ENCODE measurements around the gene PARP11. TPM values are rescaled to one million over a fixed set of nuclear protein-coding genes. Genes with fewer than 3 reads are reported as not detected.

The PARP11 gene
- total RNA-seq, 1 donor from 2014 or later: 16.7 TPM

- no peak overlapping the region for H3K4me3 Mint-ChIP-seq
- no peaks in the 10 kb centered on the region for H3K9me3 Mint-ChIP-seq
- peaks cover 7% of the 10 kb centered on the region for H3K36me3 Mint-ChIP-seq
Observed at GRCh38 chr12:3795492-3796133, 77.6 kb downstream of the PARP11 start.

GRCh38 chr12:3795066-3795465 is 78.1 kb downstream of the PARP11 start:
- no peak for DNase-seq (ENCODE audit: low spot score in 2 of 2, unreplicated experiment in 2 of 2)
- H3K4me1 Mint-ChIP-seq: peaks cover 9% of the 10 kb centered on the region
- no peak overlapping the region for H3K27ac Mint-ChIP-seq
- H3K27me3 Mint-ChIP-seq (ENCODE audit: low read depth): no peaks in the 10 kb centered on the region
- H3K4me3 Mint-ChIP-seq: no peak overlapping the region
- H3K36me3 Mint-ChIP-seq: peaks cover 7% of the 10 kb centered on the region
- no peak for TF ChIP-seq CTCF (IDR thresholded peaks at IDR 0.05; ENCODE audit: unreplicated experiment)
- H3K9me3 Mint-ChIP-seq: no peaks in the 10 kb centered on the region

More at GRCh38 chr12:3795492-3796133, 77.6 kb downstream of the PARP11 start:
- no peak for DNase-seq (ENCODE audit: low spot score in 2 of 2, unreplicated experiment in 2 of 2)
- H3K27me3 Mint-ChIP-seq (ENCODE audit: low read depth): no peaks in the 10 kb centered on the region
- TF ChIP-seq CTCF (IDR thresholded peaks at IDR 0.05; ENCODE audit: unreplicated experiment): no peak
- H3K27ac Mint-ChIP-seq: no peak overlapping the region
- H3K4me1 Mint-ChIP-seq: peaks cover 9% of the 10 kb centered on the region

GRCh38 chr12:3792623-3793288 is 80.4 kb downstream of the PARP11 start:
- TF ChIP-seq CTCF (IDR thresholded peaks at IDR 0.05; ENCODE audit: unreplicated experiment): no peak
- Mint-ChIP-seq H3K9me3 (no peaks in the 10 kb centered on the region), H3K4me1 (peaks cover 9% of the 10 kb centered on the region), H3K27ac (no peak overlapping the region), H3K4me3 (no peak overlapping the region), H3K27me3 (ENCODE audit: low read depth) (no peaks in the 10 kb centered on the region), H3K36me3 (peaks cover 6% of the 10 kb centered on the region)
- no peak for DNase-seq (ENCODE audit: low spot score in 2 of 2, unreplicated experiment in 2 of 2)

- H3K4me3 Mint-ChIP-seq: no peak overlapping the region
- DNase-seq (ENCODE audit: low spot score in 2 of 2, unreplicated experiment in 2 of 2): no peak
- no peaks in the 10 kb centered on the region for H3K36me3 Mint-ChIP-seq
- peak overlapping the region; percentile 51 for H3K27ac Mint-ChIP-seq
- peaks cover 14% of the 10 kb centered on the region for H3K9me3 Mint-ChIP-seq
- no peaks in the 10 kb centered on the region for H3K27me3 Mint-ChIP-seq (ENCODE audit: low read depth)
- peaks cover 9% of the 10 kb centered on the region for H3K4me1 Mint-ChIP-seq
- no peak for TF ChIP-seq CTCF (IDR thresholded peaks at IDR 0.05; ENCODE audit: unreplicated experiment)
Observed at GRCh38 chr12:3791256-3791874, 81.8 kb downstream of the PARP11 start.

- peaks cover 20% of the 10 kb centered on the region for H3K9me3 Mint-ChIP-seq
- no peak overlapping the region for H3K27ac Mint-ChIP-seq
- no peaks in the 10 kb centered on the region for H3K36me3 Mint-ChIP-seq
- H3K4me1 Mint-ChIP-seq: peaks cover 9% of the 10 kb centered on the region
- no peak for DNase-seq (ENCODE audit: low spot score in 2 of 2, unreplicated experiment in 2 of 2)
- no peak for TF ChIP-seq CTCF (IDR thresholded peaks at IDR 0.05; ENCODE audit: unreplicated experiment)
- H3K27me3 Mint-ChIP-seq (ENCODE audit: low read depth): no peaks in the 10 kb centered on the region
- H3K4me3 Mint-ChIP-seq: no peak overlapping the region
Observed at GRCh38 chr12:3790642-3791041, 82.6 kb downstream of the PARP11 start.
